Neural progenitor cell (in vitro differentiated cells): ENCODE measurements around the gene STAT4.

Experiments
- EZH2 ChIP-seq: fragments of 200-600 bp; sonication (generic); IDR thresholded peaks from 2 replicates; pipeline ENCODE4 v1.6.1; 2017; ENCODE audit warnings: antibody characterized with exemption, mild to moderate bottlenecking, moderate library complexity
- EZH2phosphoT487 ChIP-seq: fragments of 200-600 bp; sonication (generic); IDR thresholded peaks from 2 replicates; pipeline ENCODE4 v1.6.1; 2017; ENCODE audit warnings: antibody characterized with exemption
- TF ChIP-seq, protein P1 (sequence below): fragments of 200-600 bp; sonication (generic); IDR thresholded peaks from 2 replicates; pipeline ENCODE4 v1.5.1; 2017; ENCODE audit warnings: antibody characterized with exemption, mild to moderate bottlenecking

DNA sequence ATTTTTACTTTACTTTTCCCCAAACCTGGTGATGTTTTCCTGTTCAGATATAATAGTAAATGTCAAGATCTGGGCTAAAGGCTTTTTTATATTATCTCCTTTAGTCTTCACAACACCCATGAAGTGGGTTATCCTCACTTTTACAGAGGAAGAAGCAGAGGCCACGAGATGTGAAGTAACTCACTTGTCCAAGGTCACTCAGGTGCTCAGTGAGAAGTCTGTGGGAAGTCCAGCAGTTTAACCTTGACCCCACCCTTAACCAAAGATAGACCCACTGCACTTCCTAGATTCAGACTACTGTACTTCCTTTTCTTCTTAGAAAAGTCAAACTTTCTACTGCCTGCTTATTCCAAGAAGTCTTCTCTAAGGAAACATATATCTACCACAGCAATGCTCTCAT, 80.5 kb downstream of the STAT4 start:
- TF ChIP-seq, protein P1, sequence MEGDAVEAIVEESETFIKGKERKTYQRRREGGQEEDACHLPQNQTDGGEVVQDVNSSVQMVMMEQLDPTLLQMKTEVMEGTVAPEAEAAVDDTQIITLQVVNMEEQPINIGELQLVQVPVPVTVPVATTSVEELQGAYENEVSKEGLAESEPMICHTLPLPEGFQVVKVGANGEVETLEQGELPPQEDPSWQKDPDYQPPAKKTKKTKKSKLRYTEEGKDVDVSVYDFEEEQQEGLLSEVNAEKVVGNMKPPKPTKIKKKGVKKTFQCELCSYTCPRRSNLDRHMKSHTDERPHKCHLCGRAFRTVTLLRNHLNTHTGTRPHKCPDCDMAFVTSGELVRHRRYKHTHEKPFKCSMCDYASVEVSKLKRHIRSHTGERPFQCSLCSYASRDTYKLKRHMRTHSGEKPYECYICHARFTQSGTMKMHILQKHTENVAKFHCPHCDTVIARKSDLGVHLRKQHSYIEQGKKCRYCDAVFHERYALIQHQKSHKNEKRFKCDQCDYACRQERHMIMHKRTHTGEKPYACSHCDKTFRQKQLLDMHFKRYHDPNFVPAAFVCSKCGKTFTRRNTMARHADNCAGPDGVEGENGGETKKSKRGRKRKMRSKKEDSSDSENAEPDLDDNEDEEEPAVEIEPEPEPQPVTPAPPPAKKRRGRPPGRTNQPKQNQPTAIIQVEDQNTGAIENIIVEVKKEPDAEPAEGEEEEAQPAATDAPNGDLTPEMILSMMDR: no peak
- TF ChIP-seq EZH2phosphoT487 (no peak), EZH2 (no peak)
